HG03159 (cell line): ENCODE data around the gene NHLRC3.
"Not testable (repeated sequence)": the region's sequence is repeated elsewhere in the genome, so short reads cannot be mapped to it uniquely, and the experiment has no call there.

ENCODE experiments used
- ATAC-seq: cut with Tn5 transposase; IDR thresholded peaks from one replicate; pipeline ENCODE4 v1.9.1; 2021; ENCODE audit warnings: mild to moderate bottlenecking, moderate library complexity; ENCODE audit not compliant: unreplicated experiment

Gene NHLRC3

GRCh38 chr13:39037880-39038568 is at the start of gene NHLRC3, which contains the start of gene PROSER1:
TSS of gene NHLRC3 (plus strand) at chr13:39038456. CDS start at chr13:39038640, 184 bp downstream.
TSS of gene PROSER1 (minus strand) at chr13:39038089. CDS start at chr13:39037242, 847 bp downstream.
- peak; percentile 73 for ATAC-seq

- no peak for ATAC-seq
Observed at GRCh38 chr13:38990693-38991092, 47.6 kb upstream of the NHLRC3 start, which contains the start of gene STOML3. TSS of gene STOML3 (minus strand) at chr13:38990831. CDS start at chr13:38990721, 110 bp downstream.

- no peak for ATAC-seq
Observed at GRCh38 chr13:38993381-38993780, 44.9 kb upstream of the NHLRC3 start.

GRCh38 chr13:38998739-38999138 is 39.5 kb upstream of the NHLRC3 start:
- no peak for ATAC-seq

GRCh38 chr13:39006371-39007111 is 31.7 kb upstream of the NHLRC3 start:
- ATAC-seq = not testable (repeated sequence)

GRCh38 chr13:39012608-39013007 is 25.6 kb upstream of the NHLRC3 start:
- no peak for ATAC-seq

GRCh38 chr13:39013462-39013861 is 24.8 kb upstream of the NHLRC3 start:
- no peak for ATAC-seq

- ATAC-seq = peak; percentile 64
Observed at GRCh38 chr13:39016087-39016486, 22.2 kb upstream of the NHLRC3 start.

GRCh38 chr13:39016787-39017186 is 21.5 kb upstream of the NHLRC3 start:
- ATAC-seq = peak; percentile 81

GRCh38 chr13:39020853-39021462 is 17.3 kb upstream of the NHLRC3 start:
- ATAC-seq = no peak

GRCh38 chr13:39023316-39023715 is 14.9 kb upstream of the NHLRC3 start:
- no peak for ATAC-seq

GRCh38 chr13:39023761-39024160 is 14.5 kb upstream of the NHLRC3 start:
- no peak for ATAC-seq

- ATAC-seq = no peak
Observed at GRCh38 chr13:39025433-39025839, 12.8 kb upstream of the NHLRC3 start.

- no peak for ATAC-seq
Observed at GRCh38 chr13:39032150-39032549, 6.1 kb upstream of the NHLRC3 start.

- no peak for ATAC-seq
Observed at GRCh38 chr13:39034085-39034484, 4.2 kb upstream of the NHLRC3 start.

- ATAC-seq = no peak
Observed at GRCh38 chr13:39035204-39035603, 3.1 kb upstream of the NHLRC3 start.

GRCh38 chr13:39035799-39036198 is 2.5 kb upstream of the NHLRC3 start:
- no peak for ATAC-seq

GRCh38 chr13:39036212-39036611 is 2.0 kb upstream of the NHLRC3 start:
- ATAC-seq = no peak

GRCh38 chr13:39037410-39037879 is 811 bp upstream of the NHLRC3 start:
- ATAC-seq = no peak

- ATAC-seq = peak; percentile 37
Observed at GRCh38 chr13:39038569-39039030, 344 bp downstream of the NHLRC3 start.

GRCh38 chr13:39039041-39039440 is 785 bp downstream of the NHLRC3 start:
- no peak for ATAC-seq
